Stimulated activated CD4-positive, alpha-beta T cell treated with anti-CD3 and anti-CD28 coated beads, Interleukin-2, amount 100 ng/mL, for 48 hours (primary cell): ENCODE measurements around the gene GABPB1.
A peak's percentile ranks its signal among the peaks of the same experiment; 100 is the strongest.
"Not testable (repeated sequence)": the region's sequence is repeated elsewhere in the genome, so short reads cannot be mapped to it uniquely, and the experiment has no call there.

Source experiments
- DNase-seq, 2 donors: peaks; one replicate each; pipeline ENCODE4 v3.0.0-alpha.2; 2020

The GABPB1 gene

GRCh38 chr15:50354838-50355618 lies at the start of gene GABPB1:
Gene GABPB1 (minus strand): TSS chr15:50355198. CDS start chr15:50309798, 45,400 bp downstream.
- DNase-seq = peak; percentile 80 to 83

GRCh38 chr15:50391561-50391960 lies 36.6 kb upstream of the GABPB1 start:
- not testable (repeated sequence) for DNase-seq

GRCh38 chr15:50390554-50391264 lies 35.7 kb upstream of the GABPB1 start:
- DNase-seq = no peak

GRCh38 chr15:50382408-50382807 lies 27.4 kb upstream of the GABPB1 start:
- DNase-seq = not testable (repeated sequence)

GRCh38 chr15:50381438-50381837 lies 26.4 kb upstream of the GABPB1 start:
- DNase-seq = no peak

- no peak for DNase-seq
Measured at GRCh38 chr15:50380089-50380488, 25.1 kb upstream of the GABPB1 start.

- not testable (repeated sequence) for DNase-seq
Measured at GRCh38 chr15:50379413-50379812, 24.4 kb upstream of the GABPB1 start.

DNA sequence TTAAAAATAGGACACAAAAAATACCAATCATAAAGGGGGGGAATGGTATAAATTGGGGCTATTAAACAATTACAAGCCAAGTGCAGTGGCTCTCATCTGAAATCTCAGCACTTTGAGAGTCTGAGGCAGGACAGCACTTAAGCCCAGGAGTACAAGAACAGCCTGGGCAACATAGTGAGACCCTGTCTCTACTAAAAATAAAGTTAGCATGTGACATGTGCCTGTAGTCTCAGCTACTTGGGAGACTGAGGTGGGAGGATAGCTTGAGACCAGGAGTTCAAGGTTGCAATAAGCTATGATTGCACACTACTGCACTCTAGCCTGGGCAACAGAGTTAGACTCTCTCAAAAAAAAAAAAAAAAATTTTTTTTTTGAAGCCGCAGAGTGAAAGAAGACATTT lies 23.8 kb upstream of the GABPB1 start:
- no peak for DNase-seq

- DNase-seq = no peak
Measured at GRCh38 chr15:50377867-50378751, 23.1 kb upstream of the GABPB1 start.

GRCh38 chr15:50369564-50369963 lies 14.6 kb upstream of the GABPB1 start:
- DNase-seq = not testable (repeated sequence)

GRCh38 chr15:50365971-50366370 lies 11.0 kb upstream of the GABPB1 start:
- DNase-seq = no peak

- DNase-seq = no peak
Measured at GRCh38 chr15:50365570-50365969, 10.6 kb upstream of the GABPB1 start.

DNA sequence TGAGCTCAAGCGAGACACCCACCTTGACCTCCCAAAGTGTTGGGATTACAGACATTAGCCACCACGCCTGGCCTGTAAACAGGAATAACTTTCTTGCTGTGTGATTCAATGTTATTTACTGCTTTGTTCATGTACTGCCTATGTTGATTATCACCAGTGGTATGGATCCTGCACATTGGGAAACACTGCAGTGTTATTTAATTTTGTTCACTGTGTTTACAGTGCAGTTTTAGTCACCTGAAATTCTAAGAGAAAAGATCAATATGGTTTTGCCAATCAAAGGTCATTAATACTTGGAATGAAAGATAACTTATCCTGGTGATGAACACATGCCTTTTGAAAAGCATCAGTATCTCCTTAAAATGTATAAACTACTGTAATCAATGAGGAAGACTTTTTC lies 8.6 kb upstream of the GABPB1 start:
- DNase-seq = no peak

- DNase-seq = no peak
Measured at GRCh38 chr15:50361756-50362155, 6.8 kb upstream of the GABPB1 start.

GRCh38 chr15:50358845-50359244 lies 3.8 kb upstream of the GABPB1 start:
- DNase-seq = no peak

DNA sequence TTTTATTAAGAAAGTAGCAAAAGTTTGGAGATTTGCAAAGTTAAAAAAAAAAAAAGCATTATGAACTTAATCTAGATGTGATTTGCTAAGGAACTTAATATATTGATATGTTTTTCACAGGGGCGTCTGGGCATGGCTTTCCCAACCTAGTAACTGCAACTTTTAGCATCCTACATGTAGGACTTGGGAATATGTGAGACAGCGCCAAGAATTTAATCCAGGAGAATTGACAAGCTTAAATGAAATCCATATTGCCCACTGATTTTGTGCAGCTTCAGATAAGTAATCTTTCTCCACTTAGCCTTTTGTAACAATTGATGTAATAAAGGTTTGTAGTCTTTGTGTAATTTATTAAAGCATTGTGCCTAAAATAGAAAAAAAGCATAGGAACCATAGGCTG lies 982 bp upstream of the GABPB1 start:
- DNase-seq = no peak

DNA sequence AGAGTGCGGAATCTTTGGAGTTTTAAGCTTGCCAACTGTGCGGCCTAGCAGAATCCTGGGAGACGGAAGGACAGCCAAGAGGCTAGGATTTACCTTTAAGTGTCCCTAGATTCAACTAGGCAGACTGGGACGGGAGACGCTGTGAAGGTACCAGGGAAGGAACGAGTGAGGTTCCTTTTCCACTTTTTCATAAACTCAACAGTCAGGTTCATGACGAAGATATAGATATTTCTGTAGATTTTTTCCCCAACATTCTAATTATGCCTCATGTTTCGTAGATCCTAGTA lies 564 bp upstream of the GABPB1 start:
- DNase-seq = no peak

GRCh38 chr15:50353975-50354837 lies 792 bp downstream of the GABPB1 start:
- peak; percentile 39 to 44 for DNase-seq

GRCh38 chr15:50353251-50353974 lies 1.6 kb downstream of the GABPB1 start:
- DNase-seq = no peak

DNA sequence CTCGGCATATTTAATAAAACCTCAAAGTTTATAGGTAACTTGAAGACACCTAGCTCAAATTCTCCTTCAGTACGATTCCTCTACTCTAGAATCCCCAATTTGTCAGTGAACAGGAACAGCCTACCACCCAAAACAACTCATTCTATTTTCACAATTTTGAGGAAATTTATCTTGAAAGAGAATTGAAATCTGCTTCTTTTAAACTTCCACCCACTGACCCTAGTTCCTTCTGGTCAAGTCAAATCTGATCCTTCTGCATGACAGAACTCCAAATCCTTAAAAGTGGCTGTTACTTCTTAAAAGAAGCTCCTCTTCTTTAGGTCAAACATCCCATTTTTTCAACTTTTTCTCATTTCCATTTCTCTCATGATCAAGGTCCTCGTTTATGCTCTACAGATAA lies 4.4 kb downstream of the GABPB1 start:
- DNase-seq = no peak

DNA sequence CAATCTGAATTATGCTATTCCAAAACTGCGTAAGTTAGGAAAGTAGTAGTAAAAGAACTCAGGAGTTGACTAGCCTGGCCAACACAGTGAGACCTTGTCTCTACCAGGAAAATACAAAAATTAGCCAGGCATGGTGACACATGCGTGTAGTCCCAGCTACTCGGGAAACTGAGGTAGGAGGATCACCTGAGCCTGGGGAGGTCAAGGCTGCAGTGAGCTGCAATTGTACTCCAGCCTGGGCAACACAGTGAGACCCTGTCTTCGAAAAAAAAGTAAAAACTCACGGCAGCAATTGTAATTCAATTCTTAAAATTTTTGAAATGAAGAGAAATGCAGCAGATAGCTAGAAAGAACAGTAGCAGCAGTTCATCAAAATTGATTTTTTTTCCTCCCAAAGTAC lies 9.7 kb downstream of the GABPB1 start:
- no peak for DNase-seq

GRCh38 chr15:50344006-50344464 lies 11.0 kb downstream of the GABPB1 start:
- no peak for DNase-seq
